HG02970 (cell line): ENCODE measurements around the gene HAUS3.

Source experiments
- ATAC-seq: cut with Tn5 transposase; IDR thresholded peaks from one replicate; pipeline ENCODE4 v1.9.1; 2021; ENCODE audit warnings: mild to moderate bottlenecking, moderate library complexity, moderate number of reproducible peaks; ENCODE audit not compliant: unreplicated experiment, low FRiP score

HAUS3 gene

GRCh38 chr4:2253160-2254084, 11.5 kb upstream of the HAUS3 start:
- ATAC-seq = no peak

GRCh38 chr4:2252530-2253091, 10.7 kb upstream of the HAUS3 start:
- ATAC-seq = no peak

GRCh38 chr4:2251795-2252529, 10.0 kb upstream of the HAUS3 start:
- ATAC-seq = no peak

- no peak for ATAC-seq
Observed at GRCh38 chr4:2251073-2251794, 9.3 kb upstream of the HAUS3 start.

DNA sequence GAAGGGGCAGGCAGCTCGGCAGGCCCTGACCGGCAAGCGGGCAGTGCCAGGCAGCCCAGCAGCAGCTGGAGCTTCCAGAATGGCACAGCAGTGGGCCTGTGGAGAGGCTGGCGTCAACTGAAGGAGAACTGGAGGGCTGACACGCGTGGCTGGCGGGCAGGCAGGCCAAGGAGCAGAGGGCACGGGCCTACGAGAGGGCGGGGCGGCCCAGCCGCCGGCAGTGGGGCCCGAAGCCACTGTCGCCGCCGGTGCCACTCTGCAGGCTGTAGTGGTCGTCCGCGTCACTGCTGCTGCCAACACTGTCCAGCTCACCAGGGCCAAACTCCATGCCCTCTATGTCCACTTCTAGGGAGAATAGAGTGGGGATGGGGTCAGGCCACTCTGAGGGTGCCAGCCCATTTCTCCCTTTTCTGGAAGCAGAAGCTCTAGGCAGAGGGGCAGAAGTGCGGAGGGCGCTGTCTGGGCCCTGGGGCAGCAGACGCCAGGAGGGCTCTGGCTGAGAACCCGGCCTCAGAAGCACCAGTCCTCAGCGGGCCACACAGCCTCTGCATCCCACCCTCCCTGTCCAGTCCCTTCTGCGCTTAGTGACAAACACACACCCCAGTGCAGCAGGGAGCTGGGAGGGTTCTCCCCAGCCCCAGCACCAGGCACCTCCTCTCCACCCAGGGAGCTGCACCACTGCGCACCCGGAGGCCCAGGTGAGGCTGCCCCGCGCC, 8.6 kb upstream of the HAUS3 start:
- no peak for ATAC-seq

DNA sequence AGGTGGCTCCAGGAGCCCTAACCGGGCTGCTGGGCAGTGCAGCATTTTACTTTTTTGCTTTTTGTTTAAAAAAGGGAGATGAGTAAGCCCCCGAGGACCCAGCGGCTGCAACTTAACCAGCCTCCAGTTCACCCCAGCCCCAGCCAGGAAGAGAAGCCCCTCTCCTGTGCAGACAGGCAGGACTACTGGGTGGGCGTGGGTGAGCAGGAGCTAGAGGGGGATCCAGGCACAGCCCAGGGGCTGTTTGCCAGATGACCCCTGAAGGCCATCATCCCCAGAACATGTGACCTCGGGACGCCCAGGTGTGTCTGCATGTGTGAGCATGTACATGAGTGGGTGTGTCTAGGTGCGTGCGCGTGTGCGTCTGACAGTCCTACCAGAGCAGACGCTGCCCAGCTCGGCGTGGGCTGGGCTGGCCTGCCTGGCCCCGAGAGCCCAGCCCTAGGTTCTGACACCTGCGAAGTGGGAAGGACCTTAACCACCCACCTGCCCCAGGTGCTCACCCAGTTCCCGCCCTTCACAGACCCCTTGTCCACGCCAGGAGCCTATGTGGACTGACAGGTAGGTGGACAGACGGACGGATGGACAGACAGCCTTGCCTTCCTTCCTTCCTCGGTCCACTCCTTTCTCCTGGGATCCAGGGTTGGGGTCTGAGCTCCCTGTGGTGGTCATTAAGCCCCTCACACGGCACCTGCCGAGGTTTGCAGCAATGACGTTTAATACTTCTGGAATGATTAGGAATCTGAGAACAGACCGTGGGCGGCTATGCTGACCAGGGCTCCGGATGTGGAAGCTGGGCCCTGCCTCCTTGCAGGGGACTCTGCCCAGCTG, 7.8 kb upstream of the HAUS3 start:
- no peak for ATAC-seq

- no peak for ATAC-seq
Observed at GRCh38 chr4:2248821-2249261, 6.9 kb upstream of the HAUS3 start.

- no peak for ATAC-seq
Observed at GRCh38 chr4:2248044-2248780, 6.3 kb upstream of the HAUS3 start.

DNA sequence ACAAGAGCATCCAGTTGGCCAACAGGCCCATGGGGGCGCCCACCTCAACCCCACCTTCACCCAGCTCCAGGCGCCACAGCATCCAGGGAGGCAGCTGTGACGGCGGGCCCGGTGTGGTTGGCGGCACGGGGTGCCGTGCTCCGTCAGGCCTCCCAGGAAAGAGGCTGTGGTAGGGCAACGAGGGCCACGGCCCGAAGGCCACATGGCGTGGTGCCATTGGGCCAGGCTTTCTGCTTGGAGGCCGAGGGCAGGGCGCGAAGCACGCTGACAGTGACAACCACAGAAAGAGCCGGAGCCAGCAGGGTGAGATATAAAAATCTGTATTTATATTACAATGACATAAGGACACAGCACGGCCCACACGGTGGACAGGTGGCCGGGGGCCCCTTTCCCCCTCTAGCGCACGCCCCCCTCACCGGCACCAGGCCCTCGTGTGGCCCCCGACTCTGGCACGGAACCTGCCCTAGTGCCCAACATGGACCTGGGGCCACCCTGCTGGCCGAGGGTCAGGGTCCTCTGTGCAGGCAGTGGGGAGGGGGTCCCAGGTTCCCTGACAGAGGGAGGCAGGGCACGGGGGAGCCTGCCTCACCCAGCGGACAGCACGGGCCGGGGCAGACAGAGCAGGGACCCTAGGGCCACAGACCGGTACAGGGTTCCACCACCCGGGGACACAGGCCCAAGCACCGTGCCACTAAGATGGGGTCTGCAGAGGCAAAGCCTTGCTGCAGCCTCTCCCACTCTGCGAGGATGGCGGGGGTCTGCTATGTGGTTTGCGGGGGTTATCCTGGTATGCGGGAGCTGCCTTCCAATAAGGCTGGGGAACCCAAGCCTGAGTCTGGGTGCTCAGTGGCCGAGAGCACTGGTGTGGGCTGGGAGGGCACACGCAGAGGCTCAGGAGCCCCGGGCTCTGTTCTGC, 5.5 kb upstream of the HAUS3 start:
- ATAC-seq = no peak

DNA sequence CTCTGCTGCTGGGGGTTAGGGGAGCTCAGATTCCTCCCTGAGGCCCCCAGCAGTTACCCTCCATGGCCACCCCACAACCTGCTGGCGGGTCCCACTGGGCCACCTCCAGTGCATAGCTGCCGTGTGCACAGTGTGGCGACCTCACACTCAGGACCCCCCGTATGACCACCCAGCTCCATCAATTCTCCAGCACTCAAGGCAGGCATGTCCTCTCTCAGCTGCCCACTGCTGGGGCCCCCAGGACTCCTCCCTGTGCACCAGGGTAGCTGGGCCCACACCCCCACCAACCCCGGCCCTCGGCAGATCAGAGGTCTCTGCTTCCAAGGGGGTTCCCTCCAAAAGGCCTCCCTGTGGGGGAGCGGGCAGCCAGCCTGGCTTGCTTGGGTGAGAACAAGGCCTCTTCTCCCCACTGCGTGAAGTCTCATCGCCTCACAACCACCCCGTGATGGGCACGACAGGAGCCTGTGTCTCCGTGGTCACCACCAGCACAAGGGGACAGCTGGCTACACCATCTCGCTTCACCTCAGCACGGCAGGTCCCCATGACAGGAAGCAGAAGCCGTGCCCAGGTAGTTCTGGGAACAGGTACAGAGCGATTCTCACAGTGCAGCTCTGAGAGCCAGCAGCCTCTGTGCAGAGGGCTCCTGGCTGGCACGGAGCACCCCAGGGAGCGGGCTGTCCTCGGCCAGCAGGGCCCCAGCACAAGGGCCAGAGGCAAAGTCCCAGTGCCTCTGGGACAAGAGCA, 4.6 kb upstream of the HAUS3 start:
- no peak for ATAC-seq

DNA sequence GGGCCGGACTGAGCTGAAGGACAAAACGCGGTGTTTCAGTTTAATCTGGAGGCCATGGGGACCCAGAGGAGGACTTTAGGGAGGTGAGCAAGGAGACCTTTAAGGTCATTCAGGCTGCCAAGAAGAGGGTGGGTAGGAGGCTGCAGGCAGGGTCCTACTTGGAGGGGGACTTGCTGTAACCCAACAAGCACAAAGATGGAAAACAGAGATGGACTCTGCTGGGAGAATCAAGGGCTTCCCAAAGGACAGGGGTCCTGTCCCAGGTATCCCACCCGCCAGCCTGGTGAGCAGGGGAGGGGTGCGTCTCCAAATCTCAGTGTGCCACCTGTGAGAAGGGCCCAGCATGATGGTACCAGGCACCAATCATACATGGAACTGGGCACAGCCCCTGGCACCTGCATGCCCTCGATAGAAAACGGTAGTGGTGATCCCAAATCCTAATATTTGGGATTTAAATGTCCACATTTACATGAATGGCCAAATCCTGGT, 3.9 kb upstream of the HAUS3 start:
- no peak for ATAC-seq

DNA sequence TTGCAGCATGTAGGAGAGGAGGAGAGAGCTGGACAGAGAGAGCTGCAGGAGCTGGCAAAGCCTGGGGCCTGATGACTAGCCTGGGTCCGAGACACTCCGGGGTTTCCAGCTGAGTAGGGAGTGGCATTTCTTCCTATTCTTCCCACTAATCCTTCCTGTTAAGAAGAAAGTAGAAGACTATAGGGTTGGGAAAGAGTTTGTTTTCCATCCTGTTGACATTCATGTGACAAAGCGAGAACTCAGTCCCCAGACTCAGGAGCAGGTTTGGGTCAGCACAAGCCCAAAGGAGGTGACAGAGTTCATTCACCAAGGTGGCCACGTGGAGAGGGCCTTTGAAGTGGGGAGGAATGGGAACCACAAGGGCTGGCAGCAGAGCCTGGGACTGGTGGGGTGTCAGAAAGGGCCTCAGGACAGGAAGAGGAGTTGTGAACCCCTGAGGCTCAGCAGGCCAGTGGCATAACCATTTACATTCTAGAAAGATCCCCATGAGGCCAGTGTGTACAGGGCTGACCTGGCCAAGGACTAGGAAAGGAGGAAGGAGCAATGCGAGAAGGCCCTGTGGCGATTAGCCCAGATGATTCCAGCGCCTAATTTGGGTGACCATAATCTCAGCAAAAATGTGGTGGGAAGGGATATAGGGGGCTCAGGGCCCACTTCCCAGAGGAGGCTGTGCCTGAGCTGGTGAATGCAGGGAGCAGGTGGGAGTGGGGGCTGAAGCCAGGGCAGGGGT, 3.3 kb upstream of the HAUS3 start:
- ATAC-seq = no peak

- no peak for ATAC-seq
Observed at GRCh38 chr4:2243681-2244380, 1.9 kb upstream of the HAUS3 start.

DNA sequence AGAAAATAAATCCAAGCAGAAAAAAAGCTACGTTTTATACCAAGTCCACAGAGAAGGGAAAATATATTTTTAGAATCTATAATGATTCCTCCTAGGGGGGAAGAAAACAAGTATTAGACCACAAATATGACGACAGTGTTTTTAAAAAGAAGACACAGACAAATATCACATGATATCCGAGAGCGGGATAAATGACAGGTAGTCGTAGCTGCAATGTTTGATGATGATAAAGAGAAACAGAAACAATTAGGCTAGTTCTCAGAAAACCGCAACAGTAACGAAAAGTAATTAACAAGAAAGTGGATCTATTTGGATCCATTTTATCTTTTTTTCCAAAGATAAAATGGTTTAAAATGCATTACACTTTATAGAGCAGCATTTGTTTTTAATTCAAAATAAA, 918 bp downstream of the HAUS3 start:
- no peak for ATAC-seq

DNA sequence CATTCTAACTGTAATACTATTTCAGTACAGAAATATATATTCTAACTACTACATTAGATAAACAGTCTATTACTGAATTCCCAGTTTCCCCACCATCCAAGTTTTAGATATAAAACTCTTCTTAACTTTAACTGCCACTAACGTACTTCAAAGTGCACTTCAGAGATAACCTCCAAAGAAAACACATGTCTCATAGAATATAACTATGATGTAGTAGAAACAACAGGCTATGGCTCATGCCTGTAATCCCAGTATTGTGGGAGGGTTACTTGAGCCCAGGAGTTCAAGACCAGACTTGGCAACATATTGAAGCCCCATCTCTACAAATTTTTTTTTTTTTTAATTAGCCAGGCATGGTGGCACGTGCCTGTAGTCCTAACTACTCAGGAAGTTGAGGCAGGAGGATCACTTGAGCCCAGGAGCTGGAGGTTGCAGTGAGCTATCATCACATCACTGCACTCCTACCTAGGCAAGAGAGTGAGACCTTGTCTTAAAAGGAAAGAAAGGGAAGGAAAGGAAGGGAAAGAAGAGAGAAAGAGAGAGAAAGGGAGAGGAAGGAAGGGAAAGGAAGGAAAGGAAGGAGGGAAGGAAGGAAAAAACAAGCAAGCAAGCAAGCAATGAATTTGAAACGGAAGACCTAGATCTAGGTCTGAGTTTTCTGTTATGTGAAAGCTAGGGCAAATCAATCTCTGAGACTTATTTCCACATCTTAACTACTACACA, 4.8 kb downstream of the HAUS3 start:
- ATAC-seq = no peak
